ENCODE results near the gene DSP.

The DSP gene

DNA sequence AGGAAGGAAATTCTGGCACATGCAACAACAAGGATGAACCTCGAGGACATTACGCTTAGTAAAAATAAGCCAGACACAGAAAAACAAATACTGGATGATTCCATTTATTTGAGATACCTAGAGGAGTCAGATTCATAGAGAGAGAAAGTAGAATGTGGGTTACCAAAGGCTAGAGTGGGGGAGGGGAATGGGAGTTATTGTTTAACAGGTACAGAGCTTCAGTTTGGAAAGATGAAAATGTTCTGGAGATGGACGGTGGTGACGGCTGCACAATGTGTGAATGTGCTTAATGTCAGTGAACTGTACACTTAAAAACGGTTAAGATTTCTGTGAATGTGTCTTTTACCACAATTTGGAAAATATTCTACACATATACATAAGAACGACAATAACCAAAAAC lies 33.9 kb upstream of the DSP start:
- Histone ChIP-seq H3K36me3 (replicated peaks; ENCODE audit: low read depth, low read length) (no peaks in the 10 kb centered on the region), H2AFZ (ENCODE audit: low read depth, low read length) (no peak overlapping the region), H3K4me1 (ENCODE audit: low read length) (peaks cover 10% of the 10 kb centered on the region), H3K9ac (ENCODE audit: low read length) (no peak overlapping the region), H4K20me1 (ENCODE audit: insufficient read depth, low read length) (no peaks in the 10 kb centered on the region), H3K4me2 (ENCODE audit: low read length) (no peak overlapping the region), H3K27ac (ENCODE audit: low read length) (no peak overlapping the region), H3K9me3 (ENCODE audit: insufficient read depth, low read length) (no peaks in the 10 kb centered on the region), H3K79me2 (ENCODE audit: low read length) (no peaks in the 10 kb centered on the region), H3K27me3 (ENCODE audit: low read depth, low read length) (no peaks in the 10 kb centered on the region), H3K4me3 (ENCODE audit: low read length) (no peak overlapping the region)
- TF ChIP-seq EZH2phosphoT487 (IDR thresholded peaks at IDR 0.05; ENCODE audit: low read depth) (no peak), CTCF (IDR thresholded peaks at IDR 0.05; ENCODE audit: low read depth, low read length) (no peak)

DNA sequence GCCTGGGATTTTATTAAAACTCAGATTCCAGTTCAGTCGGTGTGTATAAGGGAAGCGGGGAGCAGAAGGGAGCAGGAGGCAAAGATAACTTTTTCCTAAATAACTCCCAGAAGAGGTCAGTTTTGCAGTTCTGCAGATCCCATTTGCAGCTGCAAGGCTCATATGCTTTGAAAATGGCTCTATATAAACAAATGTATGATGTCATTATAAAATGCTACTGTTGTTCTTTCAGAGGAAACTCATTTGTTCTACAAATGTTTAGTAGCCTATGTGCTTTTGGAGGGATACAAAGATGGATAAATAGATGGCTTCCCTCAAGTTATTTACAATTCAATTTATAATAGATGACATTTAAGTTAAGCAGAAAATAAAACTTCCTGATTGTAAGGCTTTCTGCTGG lies 29.2 kb upstream of the DSP start:
- Histone ChIP-seq H3K36me3 (replicated peaks; ENCODE audit: low read depth, low read length) (no peaks in the 10 kb centered on the region), H3K27ac (ENCODE audit: low read length) (no peak overlapping the region), H3K4me1 (ENCODE audit: low read length) (no peaks in the 10 kb centered on the region), H3K27me3 (ENCODE audit: low read depth, low read length) (peaks cover 5% of the 10 kb centered on the region; the same call in 1 of the 2 replicates), H3K9me3 (ENCODE audit: insufficient read depth, low read length) (no peaks in the 10 kb centered on the region), H3K9ac (ENCODE audit: low read length) (no peak overlapping the region), H3K4me2 (ENCODE audit: low read length) (no peak overlapping the region), H4K20me1 (ENCODE audit: insufficient read depth, low read length) (no peaks in the 10 kb centered on the region), H3K79me2 (ENCODE audit: low read length) (no peaks in the 10 kb centered on the region), H2AFZ (ENCODE audit: low read depth, low read length) (no peak overlapping the region), H3K4me3 (ENCODE audit: low read length) (no peak overlapping the region)
- TF ChIP-seq CTCF (IDR thresholded peaks at IDR 0.05; ENCODE audit: low read depth, low read length) (no peak), EZH2phosphoT487 (IDR thresholded peaks at IDR 0.05; ENCODE audit: low read depth) (no peak)

- Histone ChIP-seq H3K27ac (ENCODE audit: low read length) (no peak overlapping the region), H4K20me1 (ENCODE audit: insufficient read depth, low read length) (no peaks in the 10 kb centered on the region), H3K9ac (ENCODE audit: low read length) (no peak overlapping the region), H3K9me3 (ENCODE audit: insufficient read depth, low read length) (no peaks in the 10 kb centered on the region), H3K27me3 (ENCODE audit: low read depth, low read length) (peaks cover 5% of the 10 kb centered on the region; the same call in 1 of the 2 replicates), H3K79me2 (ENCODE audit: low read length) (no peaks in the 10 kb centered on the region), H3K4me1 (ENCODE audit: low read length) (no peaks in the 10 kb centered on the region), H3K4me3 (ENCODE audit: low read length) (no peak overlapping the region), H3K36me3 (replicated peaks; ENCODE audit: low read depth, low read length) (no peaks in the 10 kb centered on the region), H2AFZ (ENCODE audit: low read depth, low read length) (no peak overlapping the region), H3K4me2 (ENCODE audit: low read length) (no peak overlapping the region)
- TF ChIP-seq CTCF (IDR thresholded peaks at IDR 0.05; ENCODE audit: low read depth, low read length), result no peak
- no peak for TF ChIP-seq EZH2phosphoT487 (IDR thresholded peaks at IDR 0.05; ENCODE audit: low read depth)
These were observed 27.9 kb upstream of the DSP start for GRCh38 chr6:7513529-7513928.

DNA sequence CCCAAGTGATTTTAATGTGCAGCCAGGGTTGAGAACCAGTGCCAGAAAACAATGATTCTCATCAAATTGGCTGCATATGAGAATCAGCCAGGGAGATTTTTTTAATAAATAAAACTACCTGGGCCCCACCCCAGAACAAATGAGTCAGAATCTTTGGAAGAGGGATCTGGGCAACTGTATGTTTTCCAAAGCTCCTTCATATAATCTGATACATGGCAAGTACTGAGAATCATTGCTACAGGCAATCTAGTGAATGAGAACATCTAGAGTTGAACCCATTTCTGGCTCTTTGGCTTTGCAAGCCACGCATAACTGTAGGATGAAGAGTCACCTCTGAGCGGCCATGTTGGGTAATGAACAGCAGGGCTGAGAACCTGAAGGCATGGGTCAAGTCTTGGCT lies 26.1 kb upstream of the DSP start:
- no peaks in the 10 kb centered on the region for H3K4me1 ChIP-seq (ENCODE audit: low read length)
- H3K4me3 ChIP-seq (ENCODE audit: low read length), result no peak overlapping the region
- H2AFZ ChIP-seq (ENCODE audit: low read depth, low read length), result no peak overlapping the region
- no peaks in the 10 kb centered on the region for H3K36me3 ChIP-seq (replicated peaks; ENCODE audit: low read depth, low read length)
- H3K27ac ChIP-seq (ENCODE audit: low read length), result no peak overlapping the region
- H4K20me1 ChIP-seq (ENCODE audit: insufficient read depth, low read length), result no peaks in the 10 kb centered on the region
- peaks cover 5% of the 10 kb centered on the region; the same call in 1 of the 2 replicates for H3K27me3 ChIP-seq (ENCODE audit: low read depth, low read length)
- no peak for TF ChIP-seq EZH2phosphoT487 (IDR thresholded peaks at IDR 0.05; ENCODE audit: low read depth)
- TF ChIP-seq CTCF (IDR thresholded peaks at IDR 0.05; ENCODE audit: low read depth, low read length), result no peak
- no peak overlapping the region for H3K4me2 ChIP-seq (ENCODE audit: low read length)
- no peaks in the 10 kb centered on the region for H3K79me2 ChIP-seq (ENCODE audit: low read length)
- H3K9me3 ChIP-seq (ENCODE audit: insufficient read depth, low read length), result no peaks in the 10 kb centered on the region
- H3K9ac ChIP-seq (ENCODE audit: low read length), result no peak overlapping the region

Data from OCI-LY3 (cell line).